Measurements from ENCODE around the gene PRKAG2.
A peak's percentile ranks its signal among the peaks of the same experiment; 100 is the strongest.

Gene PRKAG2

GRCh38 chr7:151696721-151697514, 180.0 kb downstream of the PRKAG2 start:
- Histone ChIP-seq H3K4me1 (peaks cover 32% of the 10 kb centered on the region), H3K4me3 (ENCODE audit: low read depth, low read length) (no peak overlapping the region), H3K27me3 (no peaks in the 10 kb centered on the region), H3K36me3 (no peaks in the 10 kb centered on the region), H3K9me3 (no peaks in the 10 kb centered on the region; the same call in 1 of the 2 replicates)
- TF ChIP-seq CTCF (IDR thresholded peaks at IDR 0.05; ENCODE audit: low read depth, low read length): peak; percentile 8
- DNase-seq: peak; percentile 91

- no peak for DNase-seq
- H3K36me3 ChIP-seq: no peaks in the 10 kb centered on the region
- no peak for TF ChIP-seq CTCF (IDR thresholded peaks at IDR 0.05; ENCODE audit: low read depth, low read length)
- H3K9me3 ChIP-seq: no peaks in the 10 kb centered on the region; the same call in 1 of the 2 replicates
- peaks cover 32% of the 10 kb centered on the region for H3K4me1 ChIP-seq
- H3K4me3 ChIP-seq (ENCODE audit: low read depth, low read length): no peak overlapping the region
- no peaks in the 10 kb centered on the region for H3K27me3 ChIP-seq
Observed at GRCh38 chr7:151695951-151696541, 180.9 kb downstream of the PRKAG2 start.

GRCh38 chr7:151694828-151695580, 181.9 kb downstream of the PRKAG2 start:
- H3K4me3 ChIP-seq (ENCODE audit: low read depth, low read length): no peak overlapping the region
- no peaks in the 10 kb centered on the region for H3K36me3 ChIP-seq
- DNase-seq: no peak
- H3K4me1 ChIP-seq: peaks cover 32% of the 10 kb centered on the region
- H3K27me3 ChIP-seq: no peaks in the 10 kb centered on the region
- H3K9me3 ChIP-seq: no peaks in the 10 kb centered on the region; the same call in 1 of the 2 replicates
- TF ChIP-seq CTCF (IDR thresholded peaks at IDR 0.05; ENCODE audit: low read depth, low read length): no peak

DNA sequence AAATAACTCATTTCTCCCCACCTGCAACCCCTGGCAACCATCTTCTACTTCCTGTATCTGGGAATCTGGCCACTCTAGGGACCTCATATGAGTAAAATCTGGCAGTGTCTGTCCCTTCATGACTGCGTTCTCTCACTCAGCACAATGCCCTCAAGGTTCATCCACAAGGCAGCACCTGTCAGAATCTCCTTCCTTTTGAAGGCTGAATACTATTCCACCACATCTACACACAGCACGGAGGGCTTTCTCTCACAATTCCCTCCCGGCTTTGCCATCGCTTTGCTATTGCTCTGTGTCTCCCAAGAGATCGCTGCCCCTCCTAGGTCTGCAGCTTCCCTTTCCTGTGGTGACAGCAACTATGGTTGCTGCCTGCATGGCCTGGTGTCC, 182.5 kb downstream of the PRKAG2 start:
- TF ChIP-seq CTCF (IDR thresholded peaks at IDR 0.05; ENCODE audit: low read depth, low read length): no peak
- peaks cover 32% of the 10 kb centered on the region for H3K4me1 ChIP-seq
- H3K4me3 ChIP-seq (ENCODE audit: low read depth, low read length): no peak overlapping the region
- no peaks in the 10 kb centered on the region; the same call in 1 of the 2 replicates for H3K9me3 ChIP-seq
- no peak for DNase-seq
- no peaks in the 10 kb centered on the region for H3K36me3 ChIP-seq
- H3K27me3 ChIP-seq: no peaks in the 10 kb centered on the region

DNA sequence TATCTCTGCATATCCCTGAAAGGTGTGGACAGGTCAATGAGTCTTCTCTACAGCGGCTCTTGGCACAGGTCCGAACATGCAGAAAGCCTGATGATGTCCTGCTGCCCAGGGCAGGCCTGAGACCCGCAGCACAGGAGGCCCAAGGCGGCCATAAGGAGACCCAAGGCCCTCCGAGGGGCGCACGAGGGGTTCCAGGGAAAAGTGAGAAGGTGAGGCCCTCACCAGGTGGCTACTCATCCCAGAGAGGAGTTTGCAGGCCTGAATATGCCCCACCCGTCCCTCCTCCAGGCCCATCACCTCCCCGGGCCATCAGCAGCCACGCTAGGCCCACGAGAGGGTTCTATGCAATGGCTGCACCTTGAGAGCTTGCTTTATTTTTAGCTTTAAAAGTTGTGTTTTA, 183.8 kb downstream of the PRKAG2 start:
- DNase-seq: no peak
- no peaks in the 10 kb centered on the region for H3K36me3 ChIP-seq
- no peak overlapping the region for H3K4me3 ChIP-seq (ENCODE audit: low read depth, low read length)
- no peaks in the 10 kb centered on the region for H3K27me3 ChIP-seq
- no peak for TF ChIP-seq CTCF (IDR thresholded peaks at IDR 0.05; ENCODE audit: low read depth, low read length)
- H3K4me1 ChIP-seq: peaks cover 32% of the 10 kb centered on the region
- no peaks in the 10 kb centered on the region; the same call in 1 of the 2 replicates for H3K9me3 ChIP-seq

Data from BE2C (cell line).